Brain microvascular endothelial cell (primary cell): Measurements from ENCODE around the gene SOCS1.

Experiments used
- DNase-seq: peaks from one replicate; pipeline ENCODE4 v3.0.0-alpha.2; 2020
- H3K27ac ChIP-seq: fragments of 250-450 bp; sonication (Bioruptor Pico); 2 replicates; pipeline ENCODE4 v1.5.1; 2020; ENCODE audit warnings: mild to moderate bottlenecking, moderate library complexity
- H3K27me3 ChIP-seq: fragments of 250-450 bp; sonication (Bioruptor Pico); replicated peaks from 2 replicates; pipeline ENCODE4 v1.5.1; 2020; ENCODE audit warnings: mild to moderate bottlenecking
- H3K36me3 ChIP-seq: fragments of 250-450 bp; sonication (Bioruptor Pico); replicated peaks from 2 replicates; pipeline ENCODE4 v1.5.1; 2020; ENCODE audit warnings: mild to moderate bottlenecking
- H3K4me3 ChIP-seq: 2 replicates; pipeline ENCODE4 v1.5.1; 2011; ENCODE audit warnings: low read depth, mild to moderate bottlenecking, control low read depth, low read length, moderate library complexity
- in situ Hi-C: cut with HindIII; loops from 2 replicates; pipeline ENCODE4 v1.10.0; 2017; ENCODE audit warnings: low sequenced_read_pairs, low pct_ligation_motif_present
- TF ChIP-seq, protein P1 (sequence below): IDR thresholded peaks from 2 replicates; pipeline ENCODE4 v1.5.1; 2011; ENCODE audit warnings: low read depth, mild to moderate bottlenecking, moderate library complexity, low read length, control low read depth, inconsistent platforms; ENCODE audit errors: missing control alignments

Gene SOCS1

DNA sequence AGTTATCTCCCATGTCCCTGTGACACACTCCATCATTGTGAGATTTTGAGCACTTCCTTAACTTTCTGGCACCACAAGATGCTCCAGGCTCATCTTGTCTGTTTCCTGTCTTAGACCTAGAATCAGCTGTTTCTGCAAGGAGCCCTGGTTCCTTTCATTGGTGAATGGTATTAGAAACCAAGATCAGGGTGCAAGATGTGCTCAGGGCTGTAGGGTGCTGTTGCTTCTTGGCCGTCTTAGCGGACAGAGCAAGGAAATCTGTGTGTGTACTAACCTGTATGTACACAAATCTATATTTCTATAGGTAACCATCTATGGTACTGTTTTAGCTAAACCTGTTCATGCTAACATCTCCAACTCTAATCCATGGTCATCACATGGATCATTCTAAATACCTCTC is 33.2 kb upstream of the SOCS1 start:
- Histone ChIP-seq H3K36me3 (no peaks in the 10 kb centered on the region), H3K27ac (no peak overlapping the region), H3K27me3 (no peaks in the 10 kb centered on the region), H3K4me3 (no peak overlapping the region)
- in situ Hi-C loops: no loop called here
- no peak for DNase-seq
- TF ChIP-seq, protein P1, sequence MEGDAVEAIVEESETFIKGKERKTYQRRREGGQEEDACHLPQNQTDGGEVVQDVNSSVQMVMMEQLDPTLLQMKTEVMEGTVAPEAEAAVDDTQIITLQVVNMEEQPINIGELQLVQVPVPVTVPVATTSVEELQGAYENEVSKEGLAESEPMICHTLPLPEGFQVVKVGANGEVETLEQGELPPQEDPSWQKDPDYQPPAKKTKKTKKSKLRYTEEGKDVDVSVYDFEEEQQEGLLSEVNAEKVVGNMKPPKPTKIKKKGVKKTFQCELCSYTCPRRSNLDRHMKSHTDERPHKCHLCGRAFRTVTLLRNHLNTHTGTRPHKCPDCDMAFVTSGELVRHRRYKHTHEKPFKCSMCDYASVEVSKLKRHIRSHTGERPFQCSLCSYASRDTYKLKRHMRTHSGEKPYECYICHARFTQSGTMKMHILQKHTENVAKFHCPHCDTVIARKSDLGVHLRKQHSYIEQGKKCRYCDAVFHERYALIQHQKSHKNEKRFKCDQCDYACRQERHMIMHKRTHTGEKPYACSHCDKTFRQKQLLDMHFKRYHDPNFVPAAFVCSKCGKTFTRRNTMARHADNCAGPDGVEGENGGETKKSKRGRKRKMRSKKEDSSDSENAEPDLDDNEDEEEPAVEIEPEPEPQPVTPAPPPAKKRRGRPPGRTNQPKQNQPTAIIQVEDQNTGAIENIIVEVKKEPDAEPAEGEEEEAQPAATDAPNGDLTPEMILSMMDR: no peak

DNA sequence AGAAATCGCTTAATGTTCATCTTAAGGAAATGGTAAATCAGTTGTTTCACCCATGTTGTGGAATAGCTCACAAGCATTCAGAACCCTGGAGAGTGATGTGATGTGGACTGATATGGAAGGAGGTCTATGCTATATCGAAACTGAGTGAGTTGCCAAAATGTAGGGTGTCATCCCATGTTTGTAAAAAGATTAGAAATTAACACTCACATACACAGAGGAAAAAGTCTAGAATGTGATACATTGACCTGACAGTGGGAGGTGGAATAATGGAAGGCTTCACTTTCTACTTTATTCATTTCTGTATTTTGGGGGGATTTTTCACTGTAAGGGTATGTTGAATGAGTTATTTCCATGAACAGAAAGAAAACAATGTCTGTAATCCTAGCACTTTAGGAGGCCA is 29.8 kb upstream of the SOCS1 start:
- in situ Hi-C loops: no loop called here
- no peak for DNase-seq

DNA sequence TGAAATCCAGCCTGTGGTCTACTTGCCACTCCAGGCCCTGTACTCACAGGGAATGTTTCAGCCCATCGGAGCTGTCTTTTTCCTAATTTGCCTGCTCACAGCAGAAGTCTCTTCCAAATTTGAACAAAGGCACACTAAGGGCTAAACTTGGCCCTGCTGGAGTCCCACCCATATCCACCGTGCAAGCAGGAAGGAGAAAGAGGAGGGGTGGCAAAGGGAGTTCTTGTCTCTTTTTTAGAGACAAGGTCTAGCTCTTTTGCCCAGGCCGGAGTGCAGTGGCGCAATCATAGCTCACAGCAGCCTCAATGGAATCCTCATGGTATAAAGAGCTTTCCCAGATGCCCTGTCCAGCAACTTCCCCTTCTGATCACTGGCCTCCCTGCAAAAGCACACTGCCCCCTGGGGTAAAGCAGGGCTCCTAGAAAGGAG is 27.8 kb upstream of the SOCS1 start:
- DNase-seq: no peak
- in situ Hi-C loops: no loop called here
- TF ChIP-seq, protein P1: no peak
- Histone ChIP-seq H3K27me3 (no peaks in the 10 kb centered on the region), H3K4me3 (no peak overlapping the region), H3K27ac (no peak overlapping the region), H3K36me3 (no peaks in the 10 kb centered on the region)

More for the DNA sequence above, 29.8 kb upstream of the SOCS1 start:
- no peak overlapping the region for H3K27ac ChIP-seq
- TF ChIP-seq, protein P1: no peak
- no peaks in the 10 kb centered on the region for H3K27me3 ChIP-seq
- H3K4me3 ChIP-seq: no peak overlapping the region
- no peaks in the 10 kb centered on the region for H3K36me3 ChIP-seq

DNA sequence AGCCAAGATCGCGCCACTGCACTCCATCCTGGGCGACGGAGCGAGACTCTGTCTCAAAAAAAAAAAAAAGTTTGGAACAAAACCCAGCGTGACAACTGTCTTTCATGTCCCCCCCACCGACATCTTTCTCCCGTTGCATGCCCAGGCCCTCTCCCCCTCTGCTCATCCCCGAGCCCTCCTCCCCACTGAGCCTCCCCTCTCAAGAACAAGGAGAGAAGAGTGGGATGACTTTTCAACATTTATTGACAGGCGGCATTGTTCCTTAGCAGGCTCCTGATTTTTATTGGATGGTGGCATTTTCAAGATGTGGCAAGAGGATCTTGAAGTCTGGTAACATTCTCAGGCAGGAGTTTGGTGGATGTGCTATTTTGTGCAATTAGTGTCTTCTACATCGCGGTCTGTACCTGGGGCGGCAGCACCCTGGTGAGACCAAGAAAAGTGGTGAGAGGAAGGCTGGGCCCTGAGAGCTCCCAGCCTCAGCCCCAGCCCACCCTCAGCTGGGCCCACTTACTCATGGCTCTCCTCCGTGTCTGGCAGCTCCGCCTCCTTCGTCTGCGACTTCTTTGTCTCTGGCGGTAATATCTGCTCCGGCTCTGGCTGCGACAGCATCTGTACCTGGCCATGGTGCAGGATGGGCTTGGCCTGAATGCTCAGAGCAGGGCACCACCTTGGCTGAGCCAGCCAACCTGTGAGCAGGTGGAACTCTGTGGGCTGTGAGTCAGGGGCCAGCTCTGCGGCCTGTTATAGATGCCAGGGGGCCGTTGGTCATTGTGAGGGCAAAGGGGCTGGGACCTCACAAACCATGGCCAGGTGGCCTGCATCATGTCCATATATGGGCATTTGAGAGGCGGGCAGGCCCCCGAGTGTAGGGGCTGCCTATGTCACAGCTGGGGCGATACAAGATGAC is 24.9 kb upstream of the SOCS1 start, which contains the start of gene PRM1:
Gene PRM1, minus strand, starts transcription at position 715 of the 907 bp plus-strand sequence. Its CDS starts 92 bp downstream, at position 623.
- TF ChIP-seq, protein P1: no peak
- Histone ChIP-seq H3K36me3 (no peaks in the 10 kb centered on the region), H3K27me3 (no peaks in the 10 kb centered on the region), H3K4me3 (no peak within 1 kb of the TSS), H3K27ac (no peak within 1 kb of the TSS)
- no peak for DNase-seq
- in situ Hi-C loops: no loop called here

DNA sequence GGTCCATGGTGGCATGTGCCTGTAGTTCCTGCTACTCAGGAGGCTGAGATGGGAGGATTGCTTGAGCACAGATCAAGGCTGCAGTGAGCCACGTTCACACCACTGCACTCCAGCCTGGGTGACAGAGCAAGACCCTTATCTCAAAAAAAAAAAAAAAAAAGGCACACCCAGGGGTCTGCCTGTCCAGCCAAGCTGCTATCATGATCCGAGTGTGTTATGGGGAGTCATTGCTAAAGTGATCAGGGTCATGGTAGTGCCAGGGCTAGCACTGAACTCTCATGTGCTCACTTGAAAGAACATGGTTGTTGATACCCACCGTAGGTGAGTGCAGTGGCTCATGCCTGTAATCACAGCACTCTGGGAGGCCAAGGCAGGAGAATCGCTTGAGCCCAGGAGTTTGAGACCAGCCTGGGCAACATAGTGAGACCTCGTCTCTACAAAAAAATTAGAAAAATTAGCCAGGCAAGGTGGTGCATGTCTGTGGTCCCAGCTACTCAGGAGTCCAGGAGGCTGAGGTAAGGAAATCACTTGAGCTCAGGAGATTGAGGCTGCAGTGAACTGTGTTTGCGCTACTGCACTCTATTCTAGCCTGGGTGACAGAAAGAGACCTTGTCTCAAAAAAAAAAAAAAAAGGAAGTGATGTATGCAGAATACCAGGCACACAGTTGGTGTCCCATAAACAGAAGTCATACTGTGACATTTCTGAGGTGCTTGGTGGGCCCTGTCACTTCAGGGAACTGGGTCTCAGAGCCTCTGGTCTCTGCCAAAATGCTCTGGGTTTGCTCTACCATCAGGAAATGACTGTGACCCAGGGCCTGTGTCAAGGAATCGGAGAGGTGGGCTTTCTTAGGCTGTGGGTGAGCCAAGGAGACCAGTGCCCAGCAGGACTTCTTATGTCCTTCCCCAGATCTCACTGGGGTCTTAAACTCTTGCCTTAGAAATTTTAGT is 23.0 kb upstream of the SOCS1 start:
- H3K36me3 ChIP-seq: no peaks in the 10 kb centered on the region
- no peaks in the 10 kb centered on the region for H3K27me3 ChIP-seq
- DNase-seq: no peak
- no peak overlapping the region for H3K4me3 ChIP-seq
- TF ChIP-seq, protein P1: no peak
- H3K27ac ChIP-seq: no peak overlapping the region
- in situ Hi-C loops: no loop called here
